ENCODE results near the gene EIF3F. TPM values are rescaled to one million over a fixed set of nuclear protein-coding genes. Genes with fewer than 3 reads are reported as not detected.

EIF3F gene
- total and polyA plus RNA-seq, 9 of the 15 experiments (the other 6 are each of a cell fraction or from before 2014, with no cell fraction given), result 50.1 to 259 (median 135) TPM

DNA sequence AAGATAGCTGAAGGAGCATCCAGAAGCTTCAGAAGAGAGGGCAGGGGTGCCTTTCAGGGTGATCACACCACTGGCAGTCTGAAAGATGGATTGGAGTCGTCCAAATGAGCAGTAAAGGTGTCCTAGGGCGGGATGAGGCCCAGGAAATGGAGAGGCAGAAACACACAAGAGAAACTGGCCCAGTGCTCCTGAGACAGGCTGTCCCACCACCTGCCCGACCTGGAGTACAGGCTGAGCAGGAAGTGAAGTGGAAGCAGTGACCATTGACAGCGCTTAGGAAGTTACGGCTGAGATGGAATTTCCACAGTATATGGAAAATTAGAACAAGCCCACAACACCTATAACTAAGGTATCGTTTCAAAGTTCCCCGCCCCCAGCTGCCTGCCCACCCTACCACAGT, 16.1 kb downstream of the EIF3F start (continued):
- TF ChIP-seq, protein P1, sequence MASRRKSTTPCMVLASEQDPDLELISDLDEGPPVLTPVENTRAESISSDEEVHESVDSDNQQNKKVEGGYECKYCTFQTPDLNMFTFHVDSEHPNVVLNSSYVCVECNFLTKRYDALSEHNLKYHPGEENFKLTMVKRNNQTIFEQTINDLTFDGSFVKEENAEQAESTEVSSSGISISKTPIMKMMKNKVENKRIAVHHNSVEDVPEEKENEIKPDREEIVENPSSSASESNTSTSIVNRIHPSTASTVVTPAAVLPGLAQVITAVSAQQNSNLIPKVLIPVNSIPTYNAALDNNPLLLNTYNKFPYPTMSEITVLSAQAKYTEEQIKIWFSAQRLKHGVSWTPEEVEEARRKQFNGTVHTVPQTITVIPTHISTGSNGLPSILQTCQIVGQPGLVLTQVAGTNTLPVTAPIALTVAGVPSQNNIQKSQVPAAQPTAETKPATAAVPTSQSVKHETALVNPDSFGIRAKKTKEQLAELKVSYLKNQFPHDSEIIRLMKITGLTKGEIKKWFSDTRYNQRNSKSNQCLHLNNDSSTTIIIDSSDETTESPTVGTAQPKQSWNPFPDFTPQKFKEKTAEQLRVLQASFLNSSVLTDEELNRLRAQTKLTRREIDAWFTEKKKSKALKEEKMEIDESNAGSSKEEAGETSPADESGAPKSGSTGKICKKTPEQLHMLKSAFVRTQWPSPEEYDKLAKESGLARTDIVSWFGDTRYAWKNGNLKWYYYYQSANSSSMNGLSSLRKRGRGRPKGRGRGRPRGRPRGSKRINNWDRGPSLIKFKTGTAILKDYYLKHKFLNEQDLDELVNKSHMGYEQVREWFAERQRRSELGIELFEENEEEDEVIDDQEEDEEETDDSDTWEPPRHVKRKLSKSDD (conservative IDR thresholded peaks at IDR 0.05; ENCODE audit: low read length), result no peak
- no peak for TF ChIP-seq SNIP1 (IDR thresholded peaks at IDR 0.05; ENCODE audit: low read depth)
- TF ChIP-seq SMARCC2 (IDR thresholded peaks at IDR 0.05; ENCODE audit: low read depth), result no peak
- TF ChIP-seq L3MBTL2 (IDR thresholded peaks at IDR 0.05), result no peak
- no peak for TF ChIP-seq TBL1XR1 (IDR thresholded peaks at IDR 0.05; ENCODE audit: low read length in 2 of 2)
- TF ChIP-seq, protein P2, sequence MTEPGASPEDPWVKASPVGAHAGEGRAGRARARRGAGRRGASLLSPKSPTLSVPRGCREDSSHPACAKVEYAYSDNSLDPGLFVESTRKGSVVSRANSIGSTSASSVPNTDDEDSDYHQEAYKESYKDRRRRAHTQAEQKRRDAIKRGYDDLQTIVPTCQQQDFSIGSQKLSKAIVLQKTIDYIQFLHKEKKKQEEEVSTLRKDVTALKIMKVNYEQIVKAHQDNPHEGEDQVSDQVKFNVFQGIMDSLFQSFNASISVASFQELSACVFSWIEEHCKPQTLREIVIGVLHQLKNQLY (CRISPR knock-in tag; conservative IDR thresholded peaks at IDR 0.05), result no peak
- TF ChIP-seq, protein P3, sequence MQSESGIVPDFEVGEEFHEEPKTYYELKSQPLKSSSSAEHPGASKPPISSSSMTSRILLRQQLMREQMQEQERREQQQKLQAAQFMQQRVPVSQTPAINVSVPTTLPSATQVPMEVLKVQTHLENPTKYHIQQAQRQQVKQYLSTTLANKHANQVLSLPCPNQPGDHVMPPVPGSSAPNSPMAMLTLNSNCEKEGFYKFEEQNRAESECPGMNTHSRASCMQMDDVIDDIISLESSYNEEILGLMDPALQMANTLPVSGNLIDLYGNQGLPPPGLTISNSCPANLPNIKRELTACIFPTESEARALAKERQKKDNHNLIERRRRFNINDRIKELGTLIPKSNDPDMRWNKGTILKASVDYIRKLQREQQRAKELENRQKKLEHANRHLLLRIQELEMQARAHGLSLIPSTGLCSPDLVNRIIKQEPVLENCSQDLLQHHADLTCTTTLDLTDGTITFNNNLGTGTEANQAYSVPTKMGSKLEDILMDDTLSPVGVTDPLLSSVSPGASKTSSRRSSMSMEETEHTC (IDR thresholded peaks at IDR 0.05), result no peak
- TF ChIP-seq, protein P4, sequence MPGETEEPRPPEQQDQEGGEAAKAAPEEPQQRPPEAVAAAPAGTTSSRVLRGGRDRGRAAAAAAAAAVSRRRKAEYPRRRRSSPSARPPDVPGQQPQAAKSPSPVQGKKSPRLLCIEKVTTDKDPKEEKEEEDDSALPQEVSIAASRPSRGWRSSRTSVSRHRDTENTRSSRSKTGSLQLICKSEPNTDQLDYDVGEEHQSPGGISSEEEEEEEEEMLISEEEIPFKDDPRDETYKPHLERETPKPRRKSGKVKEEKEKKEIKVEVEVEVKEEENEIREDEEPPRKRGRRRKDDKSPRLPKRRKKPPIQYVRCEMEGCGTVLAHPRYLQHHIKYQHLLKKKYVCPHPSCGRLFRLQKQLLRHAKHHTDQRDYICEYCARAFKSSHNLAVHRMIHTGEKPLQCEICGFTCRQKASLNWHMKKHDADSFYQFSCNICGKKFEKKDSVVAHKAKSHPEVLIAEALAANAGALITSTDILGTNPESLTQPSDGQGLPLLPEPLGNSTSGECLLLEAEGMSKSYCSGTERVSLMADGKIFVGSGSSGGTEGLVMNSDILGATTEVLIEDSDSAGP (CRISPR knock-in tag; IDR thresholded peaks at IDR 0.05), result no peak
- TF ChIP-seq, protein P5, sequence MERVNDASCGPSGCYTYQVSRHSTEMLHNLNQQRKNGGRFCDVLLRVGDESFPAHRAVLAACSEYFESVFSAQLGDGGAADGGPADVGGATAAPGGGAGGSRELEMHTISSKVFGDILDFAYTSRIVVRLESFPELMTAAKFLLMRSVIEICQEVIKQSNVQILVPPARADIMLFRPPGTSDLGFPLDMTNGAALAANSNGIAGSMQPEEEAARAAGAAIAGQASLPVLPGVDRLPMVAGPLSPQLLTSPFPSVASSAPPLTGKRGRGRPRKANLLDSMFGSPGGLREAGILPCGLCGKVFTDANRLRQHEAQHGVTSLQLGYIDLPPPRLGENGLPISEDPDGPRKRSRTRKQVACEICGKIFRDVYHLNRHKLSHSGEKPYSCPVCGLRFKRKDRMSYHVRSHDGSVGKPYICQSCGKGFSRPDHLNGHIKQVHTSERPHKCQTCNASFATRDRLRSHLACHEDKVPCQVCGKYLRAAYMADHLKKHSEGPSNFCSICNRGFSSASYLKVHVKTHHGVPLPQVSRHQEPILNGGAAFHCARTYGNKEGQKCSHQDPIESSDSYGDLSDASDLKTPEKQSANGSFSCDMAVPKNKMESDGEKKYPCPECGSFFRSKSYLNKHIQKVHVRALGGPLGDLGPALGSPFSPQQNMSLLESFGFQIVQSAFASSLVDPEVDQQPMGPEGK (CRISPR knock-in tag; IDR thresholded peaks at IDR 0.05; ENCODE audit: borderline replicate concordance), result no peak
- TF ChIP-seq, protein P6, sequence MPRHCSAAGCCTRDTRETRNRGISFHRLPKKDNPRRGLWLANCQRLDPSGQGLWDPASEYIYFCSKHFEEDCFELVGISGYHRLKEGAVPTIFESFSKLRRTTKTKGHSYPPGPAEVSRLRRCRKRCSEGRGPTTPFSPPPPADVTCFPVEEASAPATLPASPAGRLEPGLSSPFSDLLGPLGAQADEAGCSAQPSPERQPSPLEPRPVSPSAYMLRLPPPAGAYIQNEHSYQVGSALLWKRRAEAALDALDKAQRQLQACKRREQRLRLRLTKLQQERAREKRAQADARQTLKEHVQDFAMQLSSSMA (CRISPR knock-in tag; IDR thresholded peaks at IDR 0.05), result no peak
- no peak for TF ChIP-seq CHD2 (IDR thresholded peaks at IDR 0.05; ENCODE audit: low read depth, low read length)

All from K562 (cell line).